ENCODE measurements around the gene SLC47A1. TPM values are rescaled to one million over a fixed set of nuclear protein-coding genes. Genes with fewer than 3 reads are reported as not detected.
"Not testable (repeated sequence)": the region's sequence is repeated elsewhere in the genome, so short reads cannot be mapped to it uniquely, and the experiment has no call there.

The SLC47A1 gene
- 7.2 and 18.0 TPM in 2 replicates for total RNA-seq (2014; rRNA removed; shearing (Covaris generic); ENCODE audit: low replicate concordance)

GRCh38 chr17:19533718-19534561, at the start of gene SLC47A1:
SLC47A1 (plus strand) TSS chr17:19533854; CDS start chr17:19533940, 86 bp downstream.
- in situ Hi-C loops (cut with HindIII; ENCODE audit: low pct_unique_long_range_greater_than_20kb, low sequenced_read_pairs) = no loop called here
- DNase-seq (ENCODE audit: low read depth) = peak; percentile 48

GRCh38 chr17:19485800-19486340, 47.8 kb upstream of the SLC47A1 start:
- in situ Hi-C loops (cut with HindIII; ENCODE audit: low pct_unique_long_range_greater_than_20kb, low sequenced_read_pairs) = no loop called here
- no peak for DNase-seq (ENCODE audit: low read depth)

GRCh38 chr17:19486351-19487023, 47.2 kb upstream of the SLC47A1 start:
- in situ Hi-C loops (cut with HindIII; ENCODE audit: low pct_unique_long_range_greater_than_20kb, low sequenced_read_pairs) = no loop called here
- no peak for DNase-seq (ENCODE audit: low read depth)

- in situ Hi-C loops (cut with HindIII; ENCODE audit: low pct_unique_long_range_greater_than_20kb, low sequenced_read_pairs) = no loop called here
- DNase-seq (ENCODE audit: low read depth) = no peak
Measured at GRCh38 chr17:19487024-19487600, 46.5 kb upstream of the SLC47A1 start.

- in situ Hi-C loops (cut with HindIII; ENCODE audit: low pct_unique_long_range_greater_than_20kb, low sequenced_read_pairs) = no loop called here
- DNase-seq (ENCODE audit: low read depth) = no peak
Measured at GRCh38 chr17:19492141-19492540, 41.5 kb upstream of the SLC47A1 start.

- DNase-seq (ENCODE audit: low read depth) = no peak
- in situ Hi-C loops (cut with HindIII; ENCODE audit: low pct_unique_long_range_greater_than_20kb, low sequenced_read_pairs) = no loop called here
Measured at GRCh38 chr17:19494961-19495806, 38.5 kb upstream of the SLC47A1 start.

GRCh38 chr17:19495828-19496528, 37.7 kb upstream of the SLC47A1 start:
- in situ Hi-C loops (cut with HindIII; ENCODE audit: low pct_unique_long_range_greater_than_20kb, low sequenced_read_pairs) = no loop called here

GRCh38 chr17:19497624-19498023, 36.0 kb upstream of the SLC47A1 start:
- in situ Hi-C loops (cut with HindIII; ENCODE audit: low pct_unique_long_range_greater_than_20kb, low sequenced_read_pairs) = no loop called here
- DNase-seq (ENCODE audit: low read depth) = no peak

More at GRCh38 chr17:19495828-19496528, 37.7 kb upstream of the SLC47A1 start:
- no peak for DNase-seq (ENCODE audit: low read depth)

- in situ Hi-C loops (cut with HindIII; ENCODE audit: low pct_unique_long_range_greater_than_20kb, low sequenced_read_pairs) = no loop called here
- no peak for DNase-seq (ENCODE audit: low read depth)
Measured at GRCh38 chr17:19501219-19501618, 32.4 kb upstream of the SLC47A1 start.

GRCh38 chr17:19502517-19502916, 31.1 kb upstream of the SLC47A1 start:
- in situ Hi-C loops (cut with HindIII; ENCODE audit: low pct_unique_long_range_greater_than_20kb, low sequenced_read_pairs) = no loop called here
- DNase-seq (ENCODE audit: low read depth) = no peak

GRCh38 chr17:19505561-19505960, 28.1 kb upstream of the SLC47A1 start:
- DNase-seq (ENCODE audit: low read depth); in situ Hi-C loops (cut with HindIII; ENCODE audit: low pct_unique_long_range_greater_than_20kb, low sequenced_read_pairs): not testable (repeated sequence)

- in situ Hi-C loops (cut with HindIII; ENCODE audit: low pct_unique_long_range_greater_than_20kb, low sequenced_read_pairs) = no loop called here
- peak; percentile 88 for DNase-seq (ENCODE audit: low read depth)
Measured at GRCh38 chr17:19507775-19508576, 25.7 kb upstream of the SLC47A1 start.

- no peak for DNase-seq (ENCODE audit: low read depth)
- in situ Hi-C loops (cut with HindIII; ENCODE audit: low pct_unique_long_range_greater_than_20kb, low sequenced_read_pairs) = no loop called here
Measured at GRCh38 chr17:19508577-19508867, 25.1 kb upstream of the SLC47A1 start.

GRCh38 chr17:19509281-19509852, 24.3 kb upstream of the SLC47A1 start:
- in situ Hi-C loops (cut with HindIII; ENCODE audit: low pct_unique_long_range_greater_than_20kb, low sequenced_read_pairs); DNase-seq (ENCODE audit: low read depth): not testable (repeated sequence)

GRCh38 chr17:19510903-19511302, 22.8 kb upstream of the SLC47A1 start:
- no peak for DNase-seq (ENCODE audit: low read depth)
- in situ Hi-C loops (cut with HindIII; ENCODE audit: low pct_unique_long_range_greater_than_20kb, low sequenced_read_pairs) = no loop called here

GRCh38 chr17:19513897-19514488, 19.7 kb upstream of the SLC47A1 start:
- peak; percentile 63 for DNase-seq (ENCODE audit: low read depth)

More at GRCh38 chr17:19513897-19514488, 19.7 kb upstream of the SLC47A1 start:
- in situ Hi-C loops (cut with HindIII; ENCODE audit: low pct_unique_long_range_greater_than_20kb, low sequenced_read_pairs) = no loop called here
